RWPE1 (cell line): Measurements from ENCODE around the gene BDNF.

ENCODE experiments used
- CTCF ChIA-PET: fragments of 350-600 bp; sonication (Branson Sonifier 250); formaldehyde crosslinking; extraction: SDS; loops from one replicate; lab custom pipeline; 2021; lab: Yijun Ruan, JAX
- POLR2A ChIA-PET: fragments of 400-600 bp; formaldehyde crosslinking; extraction: SDS; loops from one replicate; lab custom pipeline; 2020; ENCODE audit warnings: antibody characterized with exemption; ENCODE audit not compliant: low non-redundant PET; lab: Yijun Ruan, JAX
- DNase-seq: peaks from one replicate; pipeline ENCODE4 v3.0.0; 2012; ENCODE audit warnings: low spot score
- H3K27ac ChIP-seq: fragments of 450-650 bp; 2 replicates; pipeline ENCODE4 v1.5.1; 2017
- CTCF ChIP-seq: fragments of 450-650 bp; conservative IDR thresholded peaks from 2 replicates; pipeline ENCODE4 v1.5.1; 2017; ENCODE audit warnings: low read depth, mild to moderate bottlenecking

Gene BDNF

GRCh38 chr11:27651711-27652110, 48.5 kb downstream of the BDNF start:
- no peak for TF ChIP-seq CTCF
- ChIA-PET POLR2A (no interaction called here), CTCF (no interaction called here)
- no peak overlapping the region for H3K27ac ChIP-seq
- DNase-seq, result no peak

GRCh38 chr11:27650988-27651387, 49.3 kb downstream of the BDNF start:
- ChIA-PET CTCF (no interaction called here), POLR2A (no interaction called here)
- TF ChIP-seq CTCF, result no peak
- no peak for DNase-seq
- no peak overlapping the region for H3K27ac ChIP-seq

- no peak for DNase-seq
- POLR2A ChIA-PET, result no interaction called here
- H3K27ac ChIP-seq, result no peak overlapping the region
- CTCF ChIA-PET, result no interaction called here
- TF ChIP-seq CTCF, result no peak
These were observed 50.5 kb downstream of the BDNF start for GRCh38 chr11:27649800-27650199.

GRCh38 chr11:27648840-27649239, 51.4 kb downstream of the BDNF start:
- no peak for TF ChIP-seq CTCF
- no peak overlapping the region for H3K27ac ChIP-seq
- POLR2A ChIA-PET, result no interaction called here
- no peak for DNase-seq
- CTCF ChIA-PET, result no interaction called here

- POLR2A ChIA-PET, result no interaction called here
- DNase-seq, result no peak
- no peak overlapping the region for H3K27ac ChIP-seq
- CTCF ChIA-PET, result no interaction called here
- no peak for TF ChIP-seq CTCF
These were observed 54.0 kb downstream of the BDNF start for GRCh38 chr11:27646051-27646818.

GRCh38 chr11:27642954-27643353, 57.3 kb downstream of the BDNF start:
- H3K27ac ChIP-seq, result no peak overlapping the region
- DNase-seq, result no peak
- ChIA-PET CTCF (no interaction called here), POLR2A (no interaction called here)
- no peak for TF ChIP-seq CTCF
